Fibroblast of villous mesenchyme (primary cell): Measurements from ENCODE around the gene SFXN5. TPM values are rescaled to one million over a fixed set of nuclear protein-coding genes. Genes with fewer than 3 reads are reported as not detected.

Source experiments
- DNase-seq: peaks from one replicate; pipeline ENCODE4 v3.0.0-alpha.2; 2010; ENCODE audit warnings: low read depth
- H3K4me3 ChIP-seq: 2 replicates; pipeline ENCODE4 v1.5.1; 2011; ENCODE audit warnings: low read depth, mild to moderate bottlenecking, low read length
- CTCF ChIP-seq: IDR thresholded peaks from 2 replicates; pipeline ENCODE4 v1.5.1; 2012; ENCODE audit warnings: low read depth, mild to moderate bottlenecking, low read length; ENCODE audit not compliant: insufficient read depth
- total RNA-seq: library from RNA; depleted of rRNA; stranded (reverse); fragments of >200 nt; gene quantifications from 2 replicates; pipeline ENCODE4 v1.2.3, GENCODE V29; 2012

Gene SFXN5
- total RNA-seq, 1 donor, result 12.1 TPM

- DNase-seq, result no peak
- no peak overlapping the region for H3K4me3 ChIP-seq
- no peak for TF ChIP-seq CTCF
Observed at GRCh38 chr2:73081181-73081671, 9.7 kb upstream of the SFXN5 start.

- no peak for TF ChIP-seq CTCF
- DNase-seq, result no peak
- H3K4me3 ChIP-seq, result no peak overlapping the region
Observed at GRCh38 chr2:73080321-73081131, 9.0 kb upstream of the SFXN5 start.

- no peak for TF ChIP-seq CTCF
- no peak overlapping the region for H3K4me3 ChIP-seq
- DNase-seq, result no peak
Observed at GRCh38 chr2:73079636-73080035, 8.1 kb upstream of the SFXN5 start.

GRCh38 chr2:73078457-73079411 lies 7.2 kb upstream of the SFXN5 start:
- TF ChIP-seq CTCF, result no peak
- no peak overlapping the region for H3K4me3 ChIP-seq
- DNase-seq, result no peak

GRCh38 chr2:73077424-73077795 lies 5.9 kb upstream of the SFXN5 start:
- no peak for DNase-seq
- no peak for TF ChIP-seq CTCF
- no peak overlapping the region for H3K4me3 ChIP-seq

GRCh38 chr2:73076701-73077423 lies 5.3 kb upstream of the SFXN5 start:
- no peak overlapping the region for H3K4me3 ChIP-seq
- no peak for TF ChIP-seq CTCF
- DNase-seq, result no peak
